Testis (tissue), 3 donors: ENCODE results near the gene SMAD6. TPM values are rescaled to one million over a fixed set of nuclear protein-coding genes. Genes with fewer than 3 reads are reported as not detected.

Experiments used
- DNase-seq: peaks from one replicate; pipeline ENCODE4 v3.0.0-alpha.2; 2019
- H3K27ac ChIP-seq, 2 donors: fragments of 200-600 bp; sonication (generic); one replicate each; pipeline ENCODE4 v1.5.1; 2019
- H3K27me3 ChIP-seq: fragments of 200-600 bp; sonication (generic); one replicate; pipeline ENCODE4 v1.5.1; 2019
- H3K36me3 ChIP-seq: fragments of 200-600 bp; sonication (generic); one replicate; pipeline ENCODE4 v1.5.1; 2017; ENCODE audit warnings: low read depth; ENCODE audit errors: missing control alignments
- H3K4me1 ChIP-seq: fragments of 200-600 bp; sonication (generic); one replicate; pipeline ENCODE4 v1.5.1; 2019
- H3K4me3 ChIP-seq, 2 donors: fragments of 200-600 bp; sonication (generic); one replicate each; pipeline ENCODE4 v1.5.1; 2017 to 2019
- H3K9me3 ChIP-seq: fragments of 200-600 bp; sonication (generic); one replicate; pipeline ENCODE4 v1.5.1; 2017
- CTCF ChIP-seq, 3 experiments: fragments of 450-650 bp in 2 of 3; fragments of 200-600 bp in 1 of 3; sonication (generic) in 1 of 3; IDR thresholded peaks; one replicate each; pipeline ENCODE4 v1.5.1; 2016 to 2019; ENCODE audit warnings: antibody characterized with exemption in 3 of 3, mild to moderate bottlenecking in 2 of 3, moderate library complexity in 1 of 3
- POLR2A ChIP-seq: fragments of 450-650 bp; IDR thresholded peaks from one replicate; pipeline ENCODE4 v1.6.1; 2017; ENCODE audit warnings: antibody characterized with exemption, mild to moderate bottlenecking, moderate library complexity
- WGBS, 2 donors: methylation state at CpG; one replicate each; pipeline ENCODE4 v1.1.5; 2018; 5-methylcytosine and 5-hydroxymethylcytosine counted together
- intact Hi-C: fragments of 100-400 bp; cut with DNase I; formaldehyde crosslinking; loops from one replicate; pipeline ENCODE4 v1.15.1; 2023; ENCODE audit warnings: low total_unique reads
- polyA plus RNA-seq: library from polyadenylated mRNA; stranded (reverse); fragments of 350-450 nt; fragmentation: Illumina TruSeq; extraction: RNeasy Lipid Tissue Mini Kit (QIAGEN cat#74804); gene quantifications from one replicate; pipeline ENCODE4 v1.2.3, GENCODE V29; 2014; ENCODE audit warnings: low read depth, low replicate concordance; ENCODE audit not compliant: insufficient read depth
- total RNA-seq, 2 donors: library from RNA; depleted of rRNA; stranded (reverse); fragments of >200 nt; gene quantifications; one replicate each; pipeline ENCODE4 v1.2.3, GENCODE V29; 2016

Gene SMAD6
- total and polyA plus RNA-seq, 3 donors from 2014 or later, result 3.2 to 19.4 (median 17.5) TPM

GRCh38 chr15:66830358-66830757, 128.3 kb downstream of the SMAD6 start:
- Histone ChIP-seq H3K36me3 (no peaks in the 10 kb centered on the region), H3K9me3 (no peaks in the 10 kb centered on the region), H3K27me3 (no peaks in the 10 kb centered on the region), H3K4me3 (no peak overlapping the region), H3K4me1 (no peaks in the 10 kb centered on the region), H3K27ac (no peak overlapping the region)
- DNase-seq, result no peak
- TF ChIP-seq CTCF (IDR thresholded peaks at IDR 0.05), result no peak
- TF ChIP-seq POLR2A, result no peak
- WGBS, 2 donors, result 75 to 84% methylated on average over 6 of the region's 6 CpGs
- intact Hi-C loops, result no loop called here

GRCh38 chr15:66830823-66831222, 128.8 kb downstream of the SMAD6 start:
- WGBS, 2 donors, result 79 to 85% methylated on average over 3 of the region's 3 CpGs
- no peak overlapping the region for H3K27ac ChIP-seq
- no peak for DNase-seq
- H3K4me1 ChIP-seq, result no peaks in the 10 kb centered on the region
- H3K4me3 ChIP-seq, result no peak overlapping the region
- no peaks in the 10 kb centered on the region for H3K36me3 ChIP-seq
- intact Hi-C loops, result no loop called here
- TF ChIP-seq POLR2A (no peak), CTCF (IDR thresholded peaks at IDR 0.05) (no peak)
- no peaks in the 10 kb centered on the region for H3K27me3 ChIP-seq
- H3K9me3 ChIP-seq, result no peaks in the 10 kb centered on the region

GRCh38 chr15:66831289-66831688, 129.3 kb downstream of the SMAD6 start:
- TF ChIP-seq CTCF (IDR thresholded peaks at IDR 0.05) (no peak), POLR2A (no peak)
- intact Hi-C loops, result no loop called here
- no peak for DNase-seq
- Histone ChIP-seq H3K4me3 (no peak overlapping the region), H3K4me1 (no peaks in the 10 kb centered on the region), H3K27me3 (no peaks in the 10 kb centered on the region), H3K9me3 (no peaks in the 10 kb centered on the region), H3K27ac (no peak overlapping the region), H3K36me3 (no peaks in the 10 kb centered on the region)
- WGBS, 2 donors, result 90 to 91% methylated on average over 4 of the region's 4 CpGs

GRCh38 chr15:66831801-66832390, 129.9 kb downstream of the SMAD6 start:
- Histone ChIP-seq H3K27ac (no peak overlapping the region), H3K4me3 (no peak overlapping the region), H3K9me3 (no peaks in the 10 kb centered on the region), H3K36me3 (no peaks in the 10 kb centered on the region), H3K4me1 (no peaks in the 10 kb centered on the region), H3K27me3 (no peaks in the 10 kb centered on the region)
- no peak for TF ChIP-seq CTCF (IDR thresholded peaks at IDR 0.05)
- no peak for TF ChIP-seq POLR2A
- intact Hi-C loops, result no loop called here
- no peak for DNase-seq
- 92 to 93% methylated on average over 12 to 14 of the region's 14 CpGs for WGBS, 2 donors

Other genes with a start within 250 kb of the SMAD6 start
- gene SNAPC5, start 204.5 kb upstream of the SMAD6 start, total RNA-seq, result 10 to 100 TPM; 30.7 to 45.4 TPM
- gene SNAPC5, start 204.5 kb upstream of the SMAD6 start, polyA plus RNA-seq, result 73.9 TPM
- 1,000 to 10,000 TPM in 1 of 2 donors, 100 to 1,000 TPM in 1; 957 to 1,935 TPM for gene RPL4, start 197.4 kb upstream of the SMAD6 start, total RNA-seq
- 1,584 TPM for gene RPL4, start 197.4 kb upstream of the SMAD6 start, polyA plus RNA-seq
- 10 to 100 TPM; 35.1 to 41.7 TPM for gene ZWILCH, start 196.9 kb upstream of the SMAD6 start, total RNA-seq
- 77.5 TPM for gene ZWILCH, start 196.9 kb upstream of the SMAD6 start, polyA plus RNA-seq
- under 1 TPM in 1 of 2 donors, not detected in 1; 0.19 TPM for gene LCTL, start 136.2 kb upstream of the SMAD6 start, total RNA-seq
- gene LCTL, start 136.2 kb upstream of the SMAD6 start, polyA plus RNA-seq, result 0.16 TPM